T-helper 1 cell treated with Interleukin-12 subunit alpha and Interleukin-12 subunit beta and Interleukin-4 antibody, amounts not matched to agents 30 μg/mL and 1 μg/mL, for 36 hours (primary cell): Measurements from ENCODE around the gene CDK1.

Source experiments
- H3K27ac Mint-ChIP-seq: one replicate; pipeline ENCODE4 v1.8.0; 2021; ENCODE audit warnings: mild to moderate bottlenecking, mixed read lengths
- H3K27me3 Mint-ChIP-seq: one replicate; pipeline ENCODE4 v1.8.0; 2021; ENCODE audit warnings: low read depth, mixed read lengths
- H3K36me3 Mint-ChIP-seq: one replicate; pipeline ENCODE4 v1.8.0; 2021; ENCODE audit warnings: low read depth, mixed read lengths
- H3K4me1 Mint-ChIP-seq: one replicate; pipeline ENCODE4 v1.8.0; 2021; ENCODE audit warnings: low read depth, mixed read lengths
- H3K4me3 Mint-ChIP-seq: one replicate; pipeline ENCODE4 v1.8.0; 2021; ENCODE audit warnings: mild to moderate bottlenecking, moderate library complexity, mixed read lengths
- H3K9me3 Mint-ChIP-seq: one replicate; pipeline ENCODE4 v1.8.0; 2021; ENCODE audit warnings: mixed read lengths

The CDK1 gene

GRCh38 chr10:60778214-60778970, at the start of gene CDK1:
TSS of gene CDK1 (plus strand) at chr10:60778478. CDS start at chr10:60780166, 1,688 bp downstream.
- Mint-ChIP-seq H3K4me3 (peak within 1 kb of the TSS; percentile 99), H3K27me3 (no peaks in the 10 kb centered on the region), H3K27ac (peak within 1 kb of the TSS; percentile 97), H3K9me3 (no peaks in the 10 kb centered on the region), H3K4me1 (peaks cover 37% of the 10 kb centered on the region), H3K36me3 (peaks cover 11% of the 10 kb centered on the region)

GRCh38 chr10:60729106-60729505, 49.2 kb upstream of the CDK1 start:
- Mint-ChIP-seq H3K27me3 (no peaks in the 10 kb centered on the region), H3K9me3 (peaks cover 7% of the 10 kb centered on the region), H3K36me3 (peaks cover 28% of the 10 kb centered on the region), H3K4me1 (peaks cover 60% of the 10 kb centered on the region), H3K4me3 (peak overlapping the region; percentile 53), H3K27ac (peak overlapping the region; percentile 74)

GRCh38 chr10:60731134-60731885, 47.0 kb upstream of the CDK1 start:
- Mint-ChIP-seq H3K27ac (peak overlapping the region; percentile 90), H3K36me3 (peaks cover 13% of the 10 kb centered on the region), H3K4me1 (peaks cover 50% of the 10 kb centered on the region), H3K9me3 (no peaks in the 10 kb centered on the region), H3K4me3 (peak overlapping the region; percentile 82), H3K27me3 (no peaks in the 10 kb centered on the region)

GRCh38 chr10:60732198-60732806, 46.0 kb upstream of the CDK1 start:
- Mint-ChIP-seq H3K4me3 (peak overlapping the region; percentile 82), H3K36me3 (peaks cover 9% of the 10 kb centered on the region), H3K9me3 (no peaks in the 10 kb centered on the region), H3K4me1 (peaks cover 43% of the 10 kb centered on the region), H3K27me3 (no peaks in the 10 kb centered on the region), H3K27ac (peak overlapping the region; percentile 90)

- no peaks in the 10 kb centered on the region for H3K27me3 Mint-ChIP-seq
- H3K4me3 Mint-ChIP-seq = peak overlapping the region; percentile 82
- peak overlapping the region; percentile 90 for H3K27ac Mint-ChIP-seq
- H3K36me3 Mint-ChIP-seq = peaks cover 6% of the 10 kb centered on the region
- peaks cover 37% of the 10 kb centered on the region for H3K4me1 Mint-ChIP-seq
- no peaks in the 10 kb centered on the region for H3K9me3 Mint-ChIP-seq
Measured at GRCh38 chr10:60732807-60733516, 45.3 kb upstream of the CDK1 start.

GRCh38 chr10:60733517-60733822, 44.8 kb upstream of the CDK1 start:
- Mint-ChIP-seq H3K27ac (no peak overlapping the region), H3K4me1 (peaks cover 35% of the 10 kb centered on the region), H3K36me3 (peaks cover 5% of the 10 kb centered on the region), H3K27me3 (no peaks in the 10 kb centered on the region), H3K4me3 (peak overlapping the region; percentile 65), H3K9me3 (no peaks in the 10 kb centered on the region)

- H3K4me3 Mint-ChIP-seq = peak overlapping the region; percentile 57
- no peaks in the 10 kb centered on the region for H3K27me3 Mint-ChIP-seq
- H3K27ac Mint-ChIP-seq = peak overlapping the region; percentile 49
- H3K4me1 Mint-ChIP-seq = peaks cover 31% of the 10 kb centered on the region
- H3K9me3 Mint-ChIP-seq = no peaks in the 10 kb centered on the region
- peaks cover 5% of the 10 kb centered on the region for H3K36me3 Mint-ChIP-seq
Measured at GRCh38 chr10:60733826-60734225, 44.5 kb upstream of the CDK1 start.

GRCh38 chr10:60734226-60734625, 44.1 kb upstream of the CDK1 start:
- Mint-ChIP-seq H3K4me3 (peak overlapping the region; percentile 57), H3K4me1 (peaks cover 27% of the 10 kb centered on the region), H3K36me3 (peaks cover 5% of the 10 kb centered on the region), H3K27ac (peak overlapping the region; percentile 49), H3K9me3 (no peaks in the 10 kb centered on the region), H3K27me3 (no peaks in the 10 kb centered on the region)

- Mint-ChIP-seq H3K27me3 (no peaks in the 10 kb centered on the region), H3K9me3 (no peaks in the 10 kb centered on the region), H3K4me1 (peaks cover 19% of the 10 kb centered on the region), H3K36me3 (peaks cover 5% of the 10 kb centered on the region), H3K27ac (no peak overlapping the region), H3K4me3 (no peak overlapping the region)
Measured at GRCh38 chr10:60735244-60735643, 43.0 kb upstream of the CDK1 start.

- peaks cover 7% of the 10 kb centered on the region for H3K36me3 Mint-ChIP-seq
- H3K4me1 Mint-ChIP-seq = peaks cover 6% of the 10 kb centered on the region
- no peak overlapping the region for H3K4me3 Mint-ChIP-seq
- no peaks in the 10 kb centered on the region for H3K9me3 Mint-ChIP-seq
- H3K27ac Mint-ChIP-seq = no peak overlapping the region
- H3K27me3 Mint-ChIP-seq = no peaks in the 10 kb centered on the region
Measured at GRCh38 chr10:60737242-60737641, 41.0 kb upstream of the CDK1 start.

GRCh38 chr10:60739558-60739957, 38.7 kb upstream of the CDK1 start:
- H3K27ac Mint-ChIP-seq = no peak overlapping the region

GRCh38 chr10:60742512-60742911, 35.8 kb upstream of the CDK1 start:
- Mint-ChIP-seq H3K4me1 (peaks cover 6% of the 10 kb centered on the region), H3K9me3 (no peaks in the 10 kb centered on the region), H3K4me3 (no peak overlapping the region), H3K27ac (no peak overlapping the region), H3K27me3 (no peaks in the 10 kb centered on the region), H3K36me3 (peaks cover 9% of the 10 kb centered on the region)

More at GRCh38 chr10:60739558-60739957, 38.7 kb upstream of the CDK1 start:
- peaks cover 8% of the 10 kb centered on the region for H3K4me1 Mint-ChIP-seq
- no peaks in the 10 kb centered on the region for H3K27me3 Mint-ChIP-seq
- H3K4me3 Mint-ChIP-seq = no peak overlapping the region
- peaks cover 9% of the 10 kb centered on the region for H3K36me3 Mint-ChIP-seq
- H3K9me3 Mint-ChIP-seq = no peaks in the 10 kb centered on the region

- H3K27ac Mint-ChIP-seq = no peak overlapping the region
- no peaks in the 10 kb centered on the region for H3K36me3 Mint-ChIP-seq
- peaks cover 2% of the 10 kb centered on the region for H3K4me1 Mint-ChIP-seq
- H3K9me3 Mint-ChIP-seq = no peaks in the 10 kb centered on the region
- no peak overlapping the region for H3K4me3 Mint-ChIP-seq
- H3K27me3 Mint-ChIP-seq = peaks cover 5% of the 10 kb centered on the region
Measured at GRCh38 chr10:60747817-60748469, 30.3 kb upstream of the CDK1 start.

- Mint-ChIP-seq H3K9me3 (no peaks in the 10 kb centered on the region), H3K4me3 (no peak overlapping the region), H3K27me3 (peaks cover 23% of the 10 kb centered on the region), H3K4me1 (peaks cover 5% of the 10 kb centered on the region), H3K27ac (no peak overlapping the region), H3K36me3 (peaks cover 2% of the 10 kb centered on the region)
Measured at GRCh38 chr10:60753152-60753551, 25.1 kb upstream of the CDK1 start.
